SIG-M5 treated with dmso at 0.1 percent for 504 hours (cell line): ENCODE measurements around the gene SLC45A2.
"Not testable (repeated sequence)": the region's sequence is repeated elsewhere in the genome, so short reads cannot be mapped to it uniquely, and the experiment has no call there.

Source experiments
- DNase-seq: peaks from one replicate; lab custom pipeline; 2025; ENCODE audit not compliant: unreplicated experiment; lab: John Stamatoyannopoulos, UW

SLC45A2 gene

GRCh38 chr5:33984671-33985124 lies at the start of gene SLC45A2:
Gene SLC45A2, minus strand, starts transcription at chr5:33984693. Its CDS starts 110 bp downstream, at chr5:33984583.
- DNase-seq: no peak

- no peak for DNase-seq
These were observed 47.5 kb upstream of the SLC45A2 start for GRCh38 chr5:34031966-34032365.

- DNase-seq: no peak
These were observed 46.6 kb upstream of the SLC45A2 start for GRCh38 chr5:34031117-34031516.

GRCh38 chr5:34030585-34030984 lies 46.1 kb upstream of the SLC45A2 start:
- not testable (repeated sequence) for DNase-seq

GRCh38 chr5:34030048-34030447 lies 45.6 kb upstream of the SLC45A2 start:
- no peak for DNase-seq

GRCh38 chr5:34028349-34028748 lies 43.9 kb upstream of the SLC45A2 start:
- no peak for DNase-seq

GRCh38 chr5:34026089-34026761 lies 41.7 kb upstream of the SLC45A2 start:
- no peak for DNase-seq

- DNase-seq: no peak
These were observed 37.7 kb upstream of the SLC45A2 start for GRCh38 chr5:34022121-34022705.

GRCh38 chr5:34021334-34021733 lies 36.8 kb upstream of the SLC45A2 start:
- no peak for DNase-seq

GRCh38 chr5:34020726-34021125 lies 36.2 kb upstream of the SLC45A2 start:
- DNase-seq: no peak

- no peak for DNase-seq
These were observed 32.8 kb upstream of the SLC45A2 start for GRCh38 chr5:34017254-34017653.

GRCh38 chr5:34016750-34017149 lies 32.3 kb upstream of the SLC45A2 start:
- DNase-seq: no peak

- DNase-seq: no peak
These were observed 31.7 kb upstream of the SLC45A2 start for GRCh38 chr5:34016222-34016621.

GRCh38 chr5:34015120-34015822 lies 30.8 kb upstream of the SLC45A2 start:
- DNase-seq: no peak

- no peak for DNase-seq
These were observed 30.1 kb upstream of the SLC45A2 start for GRCh38 chr5:34014626-34015025.

- no peak for DNase-seq
These were observed 29.1 kb upstream of the SLC45A2 start for GRCh38 chr5:34013547-34013946.

GRCh38 chr5:34012791-34013190 lies 28.3 kb upstream of the SLC45A2 start:
- no peak for DNase-seq

- no peak for DNase-seq
These were observed 27.0 kb upstream of the SLC45A2 start for GRCh38 chr5:34011536-34011935.

- not testable (repeated sequence) for DNase-seq
These were observed 25.7 kb upstream of the SLC45A2 start for GRCh38 chr5:34010146-34010545.

GRCh38 chr5:34009610-34010009 lies 25.1 kb upstream of the SLC45A2 start:
- no peak for DNase-seq

- DNase-seq: no peak
These were observed 24.3 kb upstream of the SLC45A2 start for GRCh38 chr5:34008802-34009201.
